SK-N-SH treated with all-trans-retinoic acid at 6 μM for 48 hours (cell line): ENCODE measurements around the gene FAM43B.

Experiments used
- ATAC-seq: fragments of 200-7000 bp; cut with Tn5 transposase; 3 replicates; pipeline ENCODE4 v1.9.1; 2020; ENCODE audit warnings: mild to moderate bottlenecking, moderate library complexity
- ARNTL ChIP-seq: fragments of 450-650 bp; formaldehyde crosslinking; IDR thresholded peaks from 2 replicates; pipeline ENCODE4 v1.5.0; 2020; ENCODE audit warnings: low read depth, mild to moderate bottlenecking, moderate library complexity, borderline replicate concordance
- BACH2 ChIP-seq: fragments of 250-450 bp; sonication (Bioruptor Pico); IDR thresholded peaks from 2 replicates; pipeline ENCODE4 v1.9.0; 2021; ENCODE audit warnings: mild to moderate bottlenecking, borderline replicate concordance
- CREB5 ChIP-seq: fragments of 250-450 bp; sonication (Bioruptor Pico); IDR thresholded peaks from 2 replicates; pipeline ENCODE4 v1.5.1; 2020; ENCODE audit warnings: low read depth, mild to moderate bottlenecking, moderate library complexity
- CSDC2 ChIP-seq: fragments of 250-450 bp; sonication (Bioruptor Pico); IDR thresholded peaks from 2 replicates; pipeline ENCODE4 v1.5.0; 2020; ENCODE audit warnings: mild to moderate bottlenecking, moderate library complexity
- CSRNP3 ChIP-seq: fragments of 250-450 bp; sonication (Bioruptor Pico); IDR thresholded peaks from 2 replicates; pipeline ENCODE4 v1.5.1; 2021; ENCODE audit warnings: mild to moderate bottlenecking, moderate library complexity
- ESRRG ChIP-seq: fragments of 250-450 bp; sonication (Bioruptor Pico); IDR thresholded peaks from 2 replicates; pipeline ENCODE4 v1.6.1; 2021; ENCODE audit warnings: mild to moderate bottlenecking
- OSR1 ChIP-seq: fragments of 250-450 bp; sonication (Bioruptor Pico); IDR thresholded peaks from 2 replicates; pipeline ENCODE4 v1.8.0; 2022; ENCODE audit warnings: moderate library complexity, mild to moderate bottlenecking, inconsistent platforms
- PATZ1 ChIP-seq: fragments of 250-450 bp; sonication (Bioruptor Pico); IDR thresholded peaks from 2 replicates; pipeline ENCODE4 v1.8.0; 2020; ENCODE audit warnings: mild to moderate bottlenecking, moderate library complexity, borderline replicate concordance
- POU6F1 ChIP-seq: fragments of 250-450 bp; sonication (Bioruptor Pico); IDR thresholded peaks from 2 replicates; pipeline ENCODE4 v1.8.0; 2021; ENCODE audit warnings: low read depth, mild to moderate bottlenecking, moderate library complexity, borderline replicate concordance
- PPARA ChIP-seq: fragments of 250-450 bp; sonication (Bioruptor Pico); IDR thresholded peaks from 2 replicates; pipeline ENCODE4 v1.5.0; 2020; ENCODE audit warnings: mild to moderate bottlenecking, borderline replicate concordance
- RARB ChIP-seq: fragments of 250-450 bp; sonication (Bioruptor Pico); IDR thresholded peaks from 2 replicates; pipeline ENCODE4 v1.8.0; 2021; ENCODE audit warnings: mild to moderate bottlenecking, moderate library complexity
- SNAI2 ChIP-seq: fragments of 250-450 bp; sonication (Bioruptor Pico); IDR thresholded peaks from 2 replicates; pipeline ENCODE4 v1.5.0; 2020; ENCODE audit warnings: mild to moderate bottlenecking, moderate library complexity
- TCF4 ChIP-seq: fragments of 250-450 bp; sonication (Bioruptor Pico); IDR thresholded peaks from 2 replicates; pipeline ENCODE4 v1.8.0; 2021; ENCODE audit warnings: mild to moderate bottlenecking, moderate library complexity, borderline replicate concordance
- TOX ChIP-seq: fragments of 250-450 bp; sonication (Bioruptor Pico); IDR thresholded peaks from 2 replicates; pipeline ENCODE4 v1.8.0; 2021; ENCODE audit warnings: mild to moderate bottlenecking, moderate library complexity, borderline replicate concordance
- TSHZ2 ChIP-seq: fragments of 250-450 bp; sonication (Bioruptor Pico); IDR thresholded peaks from 2 replicates; pipeline ENCODE4 v1.5.0; 2020; ENCODE audit warnings: mild to moderate bottlenecking, moderate library complexity
- ZC3H10 ChIP-seq: fragments of 250-450 bp; sonication (Bioruptor Pico); IDR thresholded peaks from 2 replicates; pipeline ENCODE4 v1.5.1; 2021; ENCODE audit warnings: mild to moderate bottlenecking, moderate library complexity
- ZFP3 ChIP-seq: fragments of 250-450 bp; sonication (Bioruptor Pico); IDR thresholded peaks from 2 replicates; pipeline ENCODE4 v1.5.0; 2020; ENCODE audit warnings: mild to moderate bottlenecking, moderate library complexity
- ZFP30 ChIP-seq: fragments of 450-650 bp; formaldehyde crosslinking; IDR thresholded peaks from 2 replicates; pipeline ENCODE4 v1.5.0; 2022; ENCODE audit warnings: mild to moderate bottlenecking, moderate library complexity
- ZNF565 ChIP-seq: fragments of 450-650 bp; formaldehyde crosslinking; conservative IDR thresholded peaks from 2 replicates; pipeline ENCODE4 v1.5.0; 2020; ENCODE audit warnings: low read depth, mild to moderate bottlenecking, moderate library complexity
- ZNF70 ChIP-seq: fragments of 450-650 bp; formaldehyde crosslinking; IDR thresholded peaks from 2 replicates; pipeline ENCODE4 v1.5.0; 2020; ENCODE audit warnings: mild to moderate bottlenecking, moderate library complexity
- ZNF8 ChIP-seq: fragments of 450-650 bp; formaldehyde crosslinking; IDR thresholded peaks from 2 replicates; pipeline ENCODE4 v1.5.0; 2020; ENCODE audit warnings: mild to moderate bottlenecking, moderate library complexity

FAM43B gene

GRCh38 chr1:20571427-20571826, 19.1 kb downstream of the FAM43B start:
- TF ChIP-seq BACH2 (CRISPR knock-in tag) (no peak), ZNF565 (CRISPR knock-in tag) (no peak), OSR1 (CRISPR knock-in tag) (no peak), PPARA (no peak), RARB (CRISPR knock-in tag) (no peak), TOX (CRISPR knock-in tag) (no peak), ZC3H10 (CRISPR knock-in tag) (no peak), ZFP3 (no peak), TSHZ2 (CRISPR knock-in tag) (no peak), PATZ1 (CRISPR knock-in tag) (no peak), ESRRG (CRISPR knock-in tag) (no peak), TCF4 (CRISPR knock-in tag) (no peak)
- no peak for ATAC-seq

GRCh38 chr1:20573987-20574386, 21.6 kb downstream of the FAM43B start:
- TF ChIP-seq POU6F1 (no peak), CSRNP3 (CRISPR knock-in tag) (no peak), CSDC2 (no peak), PATZ1 (CRISPR knock-in tag) (no peak), TCF4 (CRISPR knock-in tag) (no peak), ESRRG (CRISPR knock-in tag) (no peak), ZNF70 (no peak), ZFP30 (CRISPR knock-in tag) (no peak), TOX (CRISPR knock-in tag) (no peak), ARNTL (CRISPR knock-in tag) (no peak), SNAI2 (CRISPR knock-in tag) (no peak), ZNF8 (no peak), PPARA (no peak), CREB5 (CRISPR knock-in tag) (no peak), TSHZ2 (CRISPR knock-in tag) (no peak), OSR1 (CRISPR knock-in tag) (no peak)
- no peak for ATAC-seq
